Mesodermal cell (in vitro differentiated cells): ENCODE measurements around the gene AP3B1.

Source experiments
- H3K27ac ChIP-seq: 2 replicates; pipeline ENCODE4 v1.7.0; 2013; ENCODE audit warnings: mild to moderate bottlenecking, low read depth, low read length, moderate library complexity; ENCODE audit not compliant: severe bottlenecking
- H3K36me3 ChIP-seq: 2 replicates; pipeline ENCODE4 v1.7.1; 2013; ENCODE audit warnings: mild to moderate bottlenecking, low read length, moderate library complexity; ENCODE audit not compliant: control insufficient read depth, insufficient read depth
- H3K4me1 ChIP-seq: one replicate; pipeline ENCODE4 v1.7.1; 2013; ENCODE audit warnings: mild to moderate bottlenecking, low read length; ENCODE audit not compliant: insufficient read depth, control insufficient read depth, poor library complexity, severe bottlenecking
- H3K4me3 ChIP-seq: 2 replicates; pipeline ENCODE4 v1.7.0; 2013; ENCODE audit warnings: low read length, control low read depth, mild to moderate bottlenecking; ENCODE audit not compliant: insufficient read depth, poor library complexity, severe bottlenecking; ENCODE audit errors: extremely low read depth
- H3K9me3 ChIP-seq: 2 replicates; pipeline ENCODE4 v1.7.1; 2013; ENCODE audit warnings: mild to moderate bottlenecking, low read length, moderate library complexity; ENCODE audit not compliant: control insufficient read depth
- WGBS, 2 experiments: methylation state at CpG; one replicate each; pipeline ENCODE4 v1.1.5; 2013; ENCODE audit warnings: missing lambda C conversion rate in 2 of 2; ENCODE audit not compliant: insufficient coverage in 2 of 2; 5-methylcytosine and 5-hydroxymethylcytosine counted together

AP3B1 gene

DNA sequence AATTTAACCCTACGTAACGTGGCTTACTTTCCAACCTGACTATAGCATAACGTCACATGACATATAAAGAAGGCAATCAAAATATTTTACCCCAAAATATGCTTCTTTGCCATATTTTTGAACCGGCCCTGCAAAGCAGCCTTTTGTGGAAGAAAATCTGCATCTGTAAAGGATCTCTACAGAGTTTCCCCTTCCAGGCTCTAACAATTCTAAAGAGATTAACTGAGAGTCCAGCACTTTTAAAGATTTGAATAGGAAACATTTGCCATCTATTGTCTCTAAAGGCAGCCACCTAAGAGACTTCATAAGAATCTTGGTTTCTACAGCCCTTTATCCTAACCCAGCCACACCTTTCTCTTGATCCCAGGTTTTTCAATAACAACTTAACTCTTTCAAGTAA is 22.7 kb downstream of the AP3B1 start:
- WGBS, 2 experiments: 75 to 81% methylated on average over 4 of the region's 4 CpGs
- H3K27ac ChIP-seq: no peak overlapping the region
- H3K4me1 ChIP-seq: peaks cover 4% of the 10 kb centered on the region
- no peaks in the 10 kb centered on the region for H3K9me3 ChIP-seq
- H3K36me3 ChIP-seq: no peaks in the 10 kb centered on the region
- H3K4me3 ChIP-seq: no peak overlapping the region

DNA sequence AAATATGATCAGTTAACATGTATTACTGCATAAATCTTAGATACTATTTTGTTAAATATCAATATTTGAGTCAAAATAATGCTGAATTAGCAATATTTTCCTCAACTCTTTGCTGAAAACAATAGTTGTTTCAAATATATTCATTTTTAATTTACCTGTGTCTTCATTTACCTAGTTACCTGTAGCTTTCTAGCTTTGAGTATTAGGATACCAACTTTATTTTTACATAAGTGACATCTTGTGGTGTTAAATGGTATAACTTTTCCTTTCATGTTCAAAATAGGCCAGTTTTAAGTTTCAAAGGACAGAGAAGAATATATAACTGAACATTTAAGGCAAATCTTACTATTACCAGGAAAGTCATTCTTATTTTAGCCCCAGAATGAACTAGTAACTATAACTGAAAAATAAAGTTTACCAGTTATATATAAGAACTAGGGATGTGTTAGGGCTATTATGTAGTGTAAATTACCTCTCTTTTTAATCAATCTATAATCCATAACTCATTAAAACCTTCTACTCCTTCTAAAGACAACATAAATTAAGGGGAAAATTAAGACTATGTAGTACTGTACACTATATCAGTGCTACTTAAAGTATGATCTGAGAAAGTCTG is 25.3 kb downstream of the AP3B1 start:
- Histone ChIP-seq H3K4me1 (peaks cover 4% of the 10 kb centered on the region), H3K4me3 (no peak overlapping the region), H3K9me3 (no peaks in the 10 kb centered on the region), H3K36me3 (peaks cover 22% of the 10 kb centered on the region), H3K27ac (no peak overlapping the region)

DNA sequence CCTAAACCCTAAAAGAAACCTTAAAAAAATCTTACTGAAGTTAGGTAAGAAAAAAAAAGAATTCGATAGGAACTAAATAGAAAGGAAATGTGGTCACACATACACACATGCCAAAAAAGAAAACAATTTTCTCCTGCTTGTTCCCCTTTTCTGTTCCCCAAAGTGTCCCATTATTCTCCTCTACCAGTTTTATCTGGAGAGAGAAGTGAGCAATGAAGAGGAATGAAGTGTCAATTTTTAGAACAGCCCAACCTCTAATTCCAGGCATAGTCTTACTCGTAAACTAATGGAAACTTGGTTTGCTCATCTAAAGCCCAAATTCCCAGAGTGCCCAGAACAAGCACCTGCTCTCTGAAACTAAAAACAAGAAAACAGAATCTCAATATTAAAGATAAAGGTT is 26.1 kb downstream of the AP3B1 start:
- Histone ChIP-seq H3K4me1 (peaks cover 4% of the 10 kb centered on the region), H3K36me3 (peaks cover 30% of the 10 kb centered on the region), H3K4me3 (no peak overlapping the region), H3K27ac (no peak overlapping the region), H3K9me3 (no peaks in the 10 kb centered on the region)
- WGBS, 2 experiments: no CpG with 5 or more reads among the region's 2 CpGs

DNA sequence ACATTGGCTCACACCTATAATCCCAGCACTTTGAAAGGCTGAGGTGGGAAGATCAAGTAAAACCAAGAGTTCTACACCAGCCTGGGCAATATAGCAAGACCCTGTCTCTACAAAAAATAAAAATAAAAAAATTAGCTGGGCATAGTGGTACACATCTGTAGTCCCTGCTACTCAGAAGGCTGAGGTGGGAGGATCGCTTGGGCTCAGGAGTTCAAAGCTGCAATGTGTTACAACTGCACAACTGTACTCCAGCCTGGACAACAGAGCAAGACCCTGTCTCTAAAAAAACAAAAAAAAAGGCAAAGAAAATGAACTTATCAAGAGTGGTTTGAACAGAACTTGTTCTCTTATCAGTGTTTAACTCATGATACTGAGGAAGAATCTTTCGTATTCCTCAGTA is 29.3 kb downstream of the AP3B1 start:
- Histone ChIP-seq H3K27ac (no peak overlapping the region), H3K4me1 (peaks cover 4% of the 10 kb centered on the region), H3K36me3 (peaks cover 48% of the 10 kb centered on the region), H3K4me3 (no peak overlapping the region), H3K9me3 (no peaks in the 10 kb centered on the region)
- WGBS, 2 experiments: 90 to 100% methylated on average over 1 to 2 of the region's 2 CpGs

DNA sequence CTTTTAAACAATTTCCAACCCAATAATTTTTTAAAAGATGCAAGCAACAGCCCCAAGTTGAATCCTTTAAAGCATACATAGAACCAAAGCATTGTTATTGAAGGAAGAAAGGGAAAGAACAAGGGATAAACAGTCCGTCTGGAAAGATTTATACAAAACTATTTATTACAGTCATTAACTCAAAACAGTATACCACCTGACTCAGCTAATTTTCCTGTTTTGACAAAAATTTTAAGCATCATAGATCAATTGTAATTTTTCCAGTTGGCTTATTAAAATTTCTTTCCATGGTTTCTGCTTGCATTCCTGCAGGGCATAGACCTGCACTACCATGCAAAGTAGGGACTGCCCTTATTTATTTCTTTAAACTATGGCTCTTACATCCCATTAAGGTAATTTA is 29.9 kb downstream of the AP3B1 start:
- no CpG with 5 or more reads among the region's 1 CpG for WGBS, 2 experiments
- Histone ChIP-seq H3K4me3 (no peak overlapping the region), H3K27ac (no peak overlapping the region), H3K4me1 (peaks cover 4% of the 10 kb centered on the region), H3K9me3 (no peaks in the 10 kb centered on the region), H3K36me3 (peaks cover 50% of the 10 kb centered on the region)

DNA sequence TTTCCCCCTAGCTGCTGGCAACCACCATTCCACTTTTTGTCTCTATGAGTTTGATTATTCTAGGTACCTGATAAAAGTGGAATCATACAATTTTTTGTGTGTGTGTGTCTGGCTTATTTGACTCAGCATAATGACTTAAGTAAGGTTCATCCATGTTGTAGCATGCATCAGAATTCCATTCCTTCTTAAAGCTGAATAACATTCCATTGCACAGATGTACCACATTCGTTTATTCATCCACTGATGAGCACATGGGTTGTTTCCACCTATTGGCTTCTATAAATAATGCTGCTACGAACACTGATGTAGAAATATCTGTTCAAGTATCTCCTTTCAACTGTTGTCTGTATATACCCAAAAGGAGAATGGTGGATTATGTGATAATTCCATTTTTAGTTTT is 33.7 kb downstream of the AP3B1 start:
- H3K36me3 ChIP-seq: peaks cover 45% of the 10 kb centered on the region
- no peaks in the 10 kb centered on the region for H3K4me1 ChIP-seq
- no peak overlapping the region for H3K4me3 ChIP-seq
- H3K9me3 ChIP-seq: no peaks in the 10 kb centered on the region
- H3K27ac ChIP-seq: no peak overlapping the region
- 86 to 100% methylated on average over 1 to 2 of the region's 2 CpGs for whole genome bisulfite sequencing, 2 experiments

DNA sequence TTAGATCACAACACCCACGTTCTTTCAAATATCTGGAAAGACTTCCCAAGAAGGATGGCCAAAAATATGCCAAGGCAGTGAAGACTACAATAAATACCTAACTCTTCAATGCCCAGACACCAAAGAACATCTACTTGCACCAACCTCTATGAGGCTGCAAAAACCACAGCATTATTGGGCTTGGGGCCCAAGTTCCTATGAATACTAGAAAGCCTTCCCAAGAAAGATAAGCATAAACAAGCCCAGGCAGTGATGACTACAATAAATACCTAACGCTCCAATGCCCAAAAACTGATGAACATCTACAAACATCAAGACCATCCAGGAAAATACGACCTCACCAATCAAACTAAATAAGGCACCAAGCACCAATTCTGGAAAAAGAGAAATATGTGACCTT is 41.3 kb downstream of the AP3B1 start:
- WGBS, 2 experiments: 88 to 100% methylated on average over 1 to 2 of the region's 3 CpGs
- no peak overlapping the region for H3K4me3 ChIP-seq

DNA sequence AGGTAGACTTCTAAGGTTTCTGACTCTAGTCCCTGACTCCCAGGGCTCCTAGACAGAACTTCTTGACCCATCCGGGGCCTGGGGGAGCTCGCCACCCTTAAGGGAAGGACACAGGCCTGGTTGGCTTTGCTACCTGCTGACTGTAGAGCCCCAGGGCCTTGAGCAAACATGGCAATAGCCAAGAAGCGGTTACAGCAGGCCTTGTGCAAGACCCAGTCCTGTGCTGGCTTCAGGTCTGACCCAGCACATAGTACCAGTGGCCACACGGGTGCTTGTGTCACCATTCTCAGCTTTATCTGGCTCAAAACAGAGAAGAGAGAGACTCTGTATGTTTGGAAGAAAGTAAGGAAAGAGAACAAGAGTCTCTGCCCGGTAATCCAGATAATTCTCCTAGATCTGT is 41.8 kb downstream of the AP3B1 start:
- H3K36me3 ChIP-seq: peaks cover 11% of the 10 kb centered on the region
- H3K9me3 ChIP-seq: peaks cover 3% of the 10 kb centered on the region
- H3K4me1 ChIP-seq: no peaks in the 10 kb centered on the region
- WGBS, 2 experiments: 96% methylated on average over 4 to 5 of the region's 5 CpGs
- H3K27ac ChIP-seq: no peak overlapping the region
- no peak overlapping the region for H3K4me3 ChIP-seq

More for the DNA sequence above, 41.3 kb downstream of the AP3B1 start:
- Histone ChIP-seq H3K9me3 (peaks cover 3% of the 10 kb centered on the region), H3K4me1 (no peaks in the 10 kb centered on the region), H3K36me3 (peaks cover 11% of the 10 kb centered on the region), H3K27ac (no peak overlapping the region)

DNA sequence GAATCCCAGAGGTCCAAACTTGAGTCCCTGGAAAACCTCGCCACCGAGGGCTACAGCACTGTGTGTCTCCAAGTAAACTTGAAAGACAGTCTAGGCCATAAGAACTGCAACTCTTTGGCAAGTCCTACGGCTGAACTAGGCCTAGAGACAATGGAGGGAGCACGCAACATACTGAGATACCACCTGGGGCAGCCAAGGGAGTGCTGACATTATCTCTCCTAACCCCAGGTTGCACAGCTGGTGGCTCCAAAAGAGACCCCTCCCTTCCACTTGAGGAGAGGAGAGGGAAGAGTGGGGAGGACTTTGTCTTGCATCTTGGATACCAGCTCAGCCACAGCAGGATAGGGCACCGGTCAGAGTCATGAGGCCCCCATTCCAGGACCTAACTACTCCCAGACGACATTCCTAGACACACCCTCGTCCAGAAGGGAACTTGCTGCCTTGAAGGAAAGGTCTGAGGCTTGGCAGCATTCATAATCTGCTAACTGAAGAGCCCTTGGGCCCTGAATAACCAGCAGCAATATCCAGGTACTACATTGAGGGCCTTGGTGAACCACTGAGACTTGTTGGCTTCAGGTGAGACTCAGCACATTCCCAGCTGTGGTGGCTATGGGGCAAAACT is 42.7 kb downstream of the AP3B1 start:
- 92 to 93% methylated on average over 6 of the region's 7 CpGs for WGBS, 2 experiments
- Histone ChIP-seq H3K27ac (no peak overlapping the region), H3K36me3 (peaks cover 11% of the 10 kb centered on the region), H3K4me3 (no peak overlapping the region), H3K9me3 (peaks cover 3% of the 10 kb centered on the region), H3K4me1 (no peaks in the 10 kb centered on the region)

DNA sequence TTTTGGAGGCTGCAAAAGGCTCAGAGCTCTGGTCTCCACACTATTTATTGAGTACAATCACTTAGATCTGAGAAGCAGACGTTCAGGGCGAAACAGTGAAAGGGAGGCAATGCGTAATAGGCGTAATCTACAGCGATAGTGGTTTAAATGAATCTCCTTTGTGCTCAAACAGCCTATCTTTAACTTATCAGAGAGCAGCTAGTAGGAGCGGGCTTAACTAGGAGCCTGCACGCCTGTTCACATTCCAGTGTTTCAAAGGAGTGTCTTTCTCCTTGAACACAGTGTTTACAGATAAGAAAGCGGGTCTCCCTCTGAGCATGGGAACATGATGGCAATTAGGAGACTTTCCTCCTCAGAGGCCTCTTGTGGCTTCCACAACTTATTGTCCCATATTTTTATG is 49.4 kb downstream of the AP3B1 start:
- Histone ChIP-seq H3K4me1 (peaks cover 4% of the 10 kb centered on the region), H3K9me3 (no peaks in the 10 kb centered on the region), H3K36me3 (peaks cover 9% of the 10 kb centered on the region), H3K27ac (peak overlapping the region; percentile 61), H3K4me3 (no peak overlapping the region)
- 90 to 91% methylated on average over 4 to 7 of the region's 8 CpGs for WGBS, 2 experiments

DNA sequence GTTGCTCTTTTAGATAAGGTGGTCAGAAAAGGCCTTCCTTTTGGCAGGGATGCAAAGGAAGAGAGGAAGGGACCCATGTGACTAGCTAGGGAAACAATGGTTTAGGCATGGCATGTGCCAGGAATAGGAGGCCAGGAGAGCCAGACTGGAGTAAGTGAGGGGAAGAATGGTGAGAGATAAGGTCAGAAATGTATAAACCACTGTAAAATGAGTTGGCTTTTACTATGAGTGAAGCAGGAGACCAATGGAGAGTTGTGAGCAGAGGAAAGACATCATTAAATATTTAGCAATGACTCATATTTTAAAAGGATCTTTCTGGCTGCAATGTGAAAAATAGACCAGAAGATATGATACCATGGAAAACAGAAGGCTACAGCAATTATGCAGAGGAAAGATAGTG is 50.9 kb downstream of the AP3B1 start:
- Histone ChIP-seq H3K4me3 (no peak overlapping the region), H3K9me3 (no peaks in the 10 kb centered on the region), H3K36me3 (peaks cover 4% of the 10 kb centered on the region), H3K27ac (no peak overlapping the region), H3K4me1 (peaks cover 4% of the 10 kb centered on the region)
